Calu3 (cell line): ENCODE results near the gene WDR64. TPM values are rescaled to one million over a fixed set of nuclear protein-coding genes. Genes with fewer than 3 reads are reported as not detected.
"Not testable (repeated sequence)": the region's sequence is repeated elsewhere in the genome, so short reads cannot be mapped to it uniquely, and the experiment has no call there.

Source experiments
- BruUV-seq: library from RNA; stranded (reverse); fragments of 400-500 nt; replicated peaks from 2 replicates; lab custom pipeline; 2021; lab: Mats Ljungman, UMichigan
- CTCF ChIA-PET: fragments of 300-600 bp; sonication (Branson Sonifier 250); formaldehyde crosslinking; loops from one replicate; lab custom pipeline; 2022; ENCODE audit warnings: antibody characterized with exemption; lab: Charles Lee
- DNase-seq: peaks from one replicate; pipeline ENCODE4 v3.0.0; 2022
- H3K27ac Mint-ChIP-seq: one replicate; pipeline ENCODE4 v1.8.0; 2022; ENCODE audit warnings: mixed read lengths; ENCODE audit not compliant: unreplicated experiment
- H3K27me3 Mint-ChIP-seq: one replicate; pipeline ENCODE4 v1.8.0; 2022; ENCODE audit warnings: mixed read lengths; ENCODE audit not compliant: unreplicated experiment
- H3K36me3 Mint-ChIP-seq: one replicate; pipeline ENCODE4 v1.8.0; 2022; ENCODE audit warnings: mild to moderate bottlenecking, moderate library complexity, mixed read lengths; ENCODE audit not compliant: insufficient read depth, unreplicated experiment
- H3K4me1 Mint-ChIP-seq: one replicate; pipeline ENCODE4 v1.8.0; 2022; ENCODE audit warnings: mild to moderate bottlenecking, low read depth, mixed read lengths; ENCODE audit not compliant: unreplicated experiment
- H3K4me3 Mint-ChIP-seq: one replicate; pipeline ENCODE4 v1.8.0; 2022; ENCODE audit warnings: mild to moderate bottlenecking, low read depth, moderate library complexity, mixed read lengths; ENCODE audit not compliant: unreplicated experiment
- H3K9me3 Mint-ChIP-seq: one replicate; pipeline ENCODE4 v1.8.0; 2022; ENCODE audit warnings: low read depth, mixed read lengths; ENCODE audit not compliant: unreplicated experiment
- intact Hi-C: fragments of 100-400 bp; cut with micrococcal nuclease; formaldehyde crosslinking; loops from one replicate; pipeline ENCODE4 v1.10.0; 2022; ENCODE audit not compliant: unreplicated experiment
- total RNA-seq: library from RNA; stranded (reverse); gene quantifications from 2 replicates; pipeline ENCODE4 v1.2.3, GENCODE V29; 2022
- TF ChIP-seq, protein P1 (sequence below): fragments of 200-600 bp; IDR thresholded peaks from one replicate; pipeline ENCODE4 v1.8.0; 2022; ENCODE audit warnings: antibody characterized with exemption; ENCODE audit not compliant: unreplicated experiment

WDR64 gene
- total RNA-seq, 1 experiment from 2014 or later: not detected

DNA sequence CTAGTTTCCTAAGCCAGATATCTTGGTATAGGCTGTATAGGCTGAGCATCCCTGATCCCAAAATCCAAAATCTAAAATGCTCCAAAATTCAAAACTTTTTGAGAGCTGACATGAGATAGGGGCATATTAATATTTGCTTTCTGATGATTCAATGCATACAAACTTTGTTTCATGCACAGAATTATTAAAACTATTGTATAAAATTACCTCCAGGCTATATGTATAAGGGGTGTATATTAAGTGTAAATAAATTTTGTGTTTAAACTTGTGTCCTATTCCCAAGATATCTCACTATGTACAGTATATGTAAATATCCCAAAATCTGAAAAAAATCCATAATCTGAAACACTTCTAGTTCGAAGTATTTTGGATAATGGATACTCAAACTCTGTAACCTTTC lies 2.6 kb downstream of the WDR64 start:
- H3K27ac Mint-ChIP-seq: no peak overlapping the region
- H3K4me1 Mint-ChIP-seq: no peaks in the 10 kb centered on the region

DNA sequence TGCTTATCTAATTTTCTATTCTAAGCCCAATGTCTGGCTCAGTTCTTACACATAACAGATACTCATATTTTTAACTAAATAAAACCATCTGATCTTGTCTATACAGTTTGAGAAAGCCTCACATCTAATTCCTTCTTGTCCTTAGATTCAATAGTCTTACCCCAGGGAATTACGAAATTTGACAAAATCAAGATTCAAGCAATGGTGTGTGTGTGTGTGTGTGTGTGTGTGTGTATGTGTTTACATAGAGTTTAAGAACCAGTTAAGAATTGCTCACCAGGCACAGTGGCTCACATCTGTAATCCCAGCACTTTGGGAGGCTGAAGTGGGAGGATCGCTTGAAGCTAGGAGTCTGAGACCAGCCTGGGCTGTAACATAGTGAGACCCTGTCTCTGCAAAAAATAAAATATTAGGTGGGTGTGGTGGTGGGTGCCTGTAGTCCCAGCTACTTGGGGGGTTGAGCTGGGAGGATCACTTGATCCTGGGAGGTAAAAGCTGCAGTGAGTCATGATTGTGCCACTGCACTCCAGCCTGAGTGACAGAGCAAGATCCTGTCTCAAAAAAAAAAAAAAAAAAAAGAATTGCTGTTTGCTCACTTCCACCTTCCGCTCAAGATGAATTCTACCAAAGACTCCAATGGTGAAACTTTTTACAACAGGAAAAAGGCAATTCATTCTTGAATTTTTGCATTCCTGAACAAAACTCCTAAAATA lies 6.2 kb downstream of the WDR64 start:
- Mint-ChIP-seq H3K4me3 (no peak overlapping the region), H3K27ac (no peak overlapping the region), H3K36me3 (no peaks in the 10 kb centered on the region), H3K27me3 (no peaks in the 10 kb centered on the region), H3K4me1 (no peaks in the 10 kb centered on the region), H3K9me3 (no peaks in the 10 kb centered on the region)
- intact Hi-C loops: no loop called here
- CTCF ChIA-PET: interaction anchor here (0.6 to 0.9 kb wide), 3 partner anchors 10 to 553 kb away, joined by 3 to 5 read pairs (median 4); no protein-coding TSS in a partner anchor
- no TSS peak for BruUV-seq
- TF ChIP-seq, protein P1, sequence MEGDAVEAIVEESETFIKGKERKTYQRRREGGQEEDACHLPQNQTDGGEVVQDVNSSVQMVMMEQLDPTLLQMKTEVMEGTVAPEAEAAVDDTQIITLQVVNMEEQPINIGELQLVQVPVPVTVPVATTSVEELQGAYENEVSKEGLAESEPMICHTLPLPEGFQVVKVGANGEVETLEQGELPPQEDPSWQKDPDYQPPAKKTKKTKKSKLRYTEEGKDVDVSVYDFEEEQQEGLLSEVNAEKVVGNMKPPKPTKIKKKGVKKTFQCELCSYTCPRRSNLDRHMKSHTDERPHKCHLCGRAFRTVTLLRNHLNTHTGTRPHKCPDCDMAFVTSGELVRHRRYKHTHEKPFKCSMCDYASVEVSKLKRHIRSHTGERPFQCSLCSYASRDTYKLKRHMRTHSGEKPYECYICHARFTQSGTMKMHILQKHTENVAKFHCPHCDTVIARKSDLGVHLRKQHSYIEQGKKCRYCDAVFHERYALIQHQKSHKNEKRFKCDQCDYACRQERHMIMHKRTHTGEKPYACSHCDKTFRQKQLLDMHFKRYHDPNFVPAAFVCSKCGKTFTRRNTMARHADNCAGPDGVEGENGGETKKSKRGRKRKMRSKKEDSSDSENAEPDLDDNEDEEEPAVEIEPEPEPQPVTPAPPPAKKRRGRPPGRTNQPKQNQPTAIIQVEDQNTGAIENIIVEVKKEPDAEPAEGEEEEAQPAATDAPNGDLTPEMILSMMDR: no peak
- no peak for DNase-seq

More for the DNA sequence above, 2.6 kb downstream of the WDR64 start:
- no TSS peak for BruUV-seq
- DNase-seq: no peak
- TF ChIP-seq, protein P1: no peak
- Mint-ChIP-seq H3K4me3 (no peak overlapping the region), H3K9me3 (no peaks in the 10 kb centered on the region), H3K27me3 (peaks cover 16% of the 10 kb centered on the region), H3K36me3 (no peaks in the 10 kb centered on the region)
- CTCF ChIA-PET: no interaction called here
- intact Hi-C loops: no loop called here

DNA sequence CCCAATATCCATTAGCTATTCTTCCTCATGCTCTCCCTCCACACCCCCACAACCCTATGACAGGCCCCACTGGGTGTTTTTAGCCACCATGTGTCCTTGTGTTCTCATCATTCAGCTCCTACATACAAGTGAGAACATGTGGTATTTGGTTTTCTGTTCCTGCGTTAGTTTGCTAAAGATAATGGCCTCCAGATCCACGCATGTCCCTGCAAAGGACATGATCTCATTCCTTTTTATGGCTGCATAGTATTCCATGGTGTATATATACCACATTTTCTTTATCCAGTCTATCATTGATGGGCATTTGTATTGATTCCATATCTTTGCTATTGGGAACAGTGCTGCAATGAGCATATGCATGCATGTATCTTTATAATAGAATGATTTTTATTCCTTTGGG lies 6.9 kb downstream of the WDR64 start:
- DNase-seq, H3K9me3 Mint-ChIP-seq, H3K4me1 Mint-ChIP-seq, H3K36me3 Mint-ChIP-seq, H3K4me3 Mint-ChIP-seq, H3K27ac Mint-ChIP-seq, intact Hi-C loops, BruUV-seq, CTCF ChIA-PET, H3K27me3 Mint-ChIP-seq: not testable (repeated sequence)

DNA sequence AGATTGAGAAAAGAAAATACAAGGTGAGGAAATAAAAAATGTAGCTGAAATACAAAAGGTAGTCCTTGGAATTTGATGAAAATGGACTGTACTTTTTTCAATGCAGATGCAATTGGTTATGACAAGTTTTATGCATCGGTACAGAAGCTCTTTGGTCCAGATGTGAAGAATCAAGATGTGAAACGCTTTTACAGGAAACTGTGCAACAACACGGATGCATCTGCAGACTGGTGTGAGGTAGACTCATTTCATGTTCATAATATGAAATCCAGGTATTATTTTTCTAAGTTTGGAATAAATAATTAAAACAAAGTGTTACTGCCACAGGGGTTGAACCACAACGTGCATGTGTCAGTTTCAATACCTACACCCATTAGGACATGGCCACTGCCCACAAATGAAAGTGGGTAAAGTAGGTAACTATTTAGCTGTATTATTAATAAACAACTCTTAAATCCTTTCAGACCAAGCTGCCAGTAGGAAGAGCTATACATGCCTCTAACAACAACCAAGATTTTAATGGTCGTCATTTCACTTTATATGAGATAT lies 8.4 kb downstream of the WDR64 start:
- CTCF ChIA-PET: interaction anchor here (0.8 to 1.7 kb wide), 2 partner anchors 20 to 115 kb away, joined by 3 to 4 read pairs; partner anchors contain the start of genes CHML and OPN3
- Mint-ChIP-seq H3K9me3 (no peaks in the 10 kb centered on the region), H3K4me3 (no peak overlapping the region), H3K4me1 (no peaks in the 10 kb centered on the region), H3K36me3 (no peaks in the 10 kb centered on the region), H3K27ac (no peak overlapping the region), H3K27me3 (no peaks in the 10 kb centered on the region)
- BruUV-seq: no TSS peak
- TF ChIP-seq, protein P1: no peak
- intact Hi-C loops: no loop called here
- DNase-seq: no peak

DNA sequence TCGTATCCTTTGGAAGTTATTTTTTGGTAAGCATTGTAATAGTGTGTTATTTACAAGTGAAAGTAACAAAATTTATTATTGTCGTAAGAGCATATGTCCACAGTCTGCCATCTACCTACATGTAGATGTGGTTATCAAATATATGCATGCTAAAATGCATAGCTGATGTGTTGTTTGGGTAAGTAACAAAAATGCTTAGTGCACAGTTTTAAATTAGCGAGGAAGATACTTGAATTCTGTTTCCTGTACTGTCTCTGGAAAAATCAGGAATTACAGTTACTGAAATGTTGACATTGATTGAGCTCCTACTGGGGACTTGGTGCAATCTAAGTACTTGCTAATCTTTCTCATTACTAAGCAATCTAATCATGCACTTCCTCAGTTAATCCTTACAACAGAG lies 14.3 kb downstream of the WDR64 start:
- Mint-ChIP-seq H3K4me1 (no peaks in the 10 kb centered on the region), H3K4me3 (no peak overlapping the region), H3K9me3 (no peaks in the 10 kb centered on the region), H3K27ac (no peak overlapping the region), H3K27me3 (no peaks in the 10 kb centered on the region), H3K36me3 (no peaks in the 10 kb centered on the region)
- BruUV-seq: no TSS peak
- DNase-seq: no peak
- TF ChIP-seq, protein P1: no peak
- intact Hi-C loops: no loop called here
- CTCF ChIA-PET: no interaction called here
